HEK293T (cell line): ENCODE measurements around the gene LPO.

Source experiments
- CTCF ChIA-PET: fragments of 350-600 bp; formaldehyde crosslinking; extraction: SDS; loops from one replicate; lab custom pipeline; 2021; ENCODE audit warnings: antibody characterized with exemption, inconsistent platforms; lab: Yijun Ruan, JAX
- POLR2A ChIA-PET: fragments of 350-600 bp; formaldehyde crosslinking; extraction: SDS; loops from one replicate; lab custom pipeline; 2020; ENCODE audit warnings: antibody characterized with exemption, inconsistent platforms; lab: Yijun Ruan, JAX
- DNase-seq: peaks from one replicate; pipeline ENCODE4 v3.0.0; 2012; ENCODE audit warnings: mixed read lengths; ENCODE audit errors: extremely low spot score
- ARNT ChIP-seq: fragments of 450-650 bp; IDR thresholded peaks from 2 replicates; pipeline ENCODE4 v1.6.1; 2017; ENCODE audit warnings: mild to moderate bottlenecking
- BHLHE40 ChIP-seq: fragments of 450-650 bp; IDR thresholded peaks from 2 replicates; pipeline ENCODE4 v1.6.1; 2016; ENCODE audit warnings: mild to moderate bottlenecking, moderate library complexity, borderline replicate concordance
- CTBP1 ChIP-seq: fragments of 450-650 bp; IDR thresholded peaks from 2 replicates; pipeline ENCODE4 v1.6.1; 2016; ENCODE audit warnings: borderline replicate concordance
- ELF4 ChIP-seq: fragments of 450-650 bp; IDR thresholded peaks from 2 replicates; pipeline ENCODE4 v1.6.1; 2017; ENCODE audit warnings: antibody characterized with exemption
- FOXA1 ChIP-seq: fragments of 450-650 bp; IDR thresholded peaks from 2 replicates; pipeline ENCODE4 v1.6.1; 2016; ENCODE audit warnings: mild to moderate bottlenecking
- FOXK2 ChIP-seq: fragments of 450-650 bp; IDR thresholded peaks from 2 replicates; pipeline ENCODE4 v1.6.1; 2016; ENCODE audit warnings: mild to moderate bottlenecking
- FOXM1 ChIP-seq: fragments of 450-650 bp; IDR thresholded peaks from 2 replicates; pipeline ENCODE4 v1.6.1; 2017; ENCODE audit warnings: mild to moderate bottlenecking, borderline replicate concordance
- HDGF ChIP-seq: fragments of 450-650 bp; IDR thresholded peaks from 2 replicates; pipeline ENCODE4 v1.6.1; 2017; ENCODE audit warnings: antibody characterized with exemption, borderline replicate concordance
- L3MBTL2 ChIP-seq: fragments of 450-650 bp; conservative IDR thresholded peaks from 2 replicates; pipeline ENCODE4 v1.6.1; 2016; ENCODE audit warnings: mild to moderate bottlenecking
- LEF1 ChIP-seq: fragments of 450-650 bp; IDR thresholded peaks from 2 replicates; pipeline ENCODE4 v1.6.1; 2017; ENCODE audit warnings: mild to moderate bottlenecking, borderline replicate concordance
- NFRKB ChIP-seq: fragments of 450-650 bp; IDR thresholded peaks from 2 replicates; pipeline ENCODE4 v1.6.1; 2016; ENCODE audit warnings: mild to moderate bottlenecking, moderate library complexity
- SP1 ChIP-seq: fragments of 450-650 bp; IDR thresholded peaks from 2 replicates; pipeline ENCODE4 v1.6.1; 2017
- SUZ12 ChIP-seq: fragments of 450-650 bp; IDR thresholded peaks from 2 replicates; pipeline ENCODE4 v1.6.1; 2016; ENCODE audit warnings: mild to moderate bottlenecking
- TARDBP ChIP-seq: fragments of 450-650 bp; IDR thresholded peaks from 2 replicates; pipeline ENCODE4 v1.6.1; 2016
- ZNF384 ChIP-seq: fragments of 450-650 bp; IDR thresholded peaks from 2 replicates; pipeline ENCODE4 v1.6.1; 2016
- TF ChIP-seq, protein P1 (sequence below): fragments of 450-650 bp; IDR thresholded peaks from 2 replicates; pipeline ENCODE4 v1.6.1; 2016

Gene LPO

DNA sequence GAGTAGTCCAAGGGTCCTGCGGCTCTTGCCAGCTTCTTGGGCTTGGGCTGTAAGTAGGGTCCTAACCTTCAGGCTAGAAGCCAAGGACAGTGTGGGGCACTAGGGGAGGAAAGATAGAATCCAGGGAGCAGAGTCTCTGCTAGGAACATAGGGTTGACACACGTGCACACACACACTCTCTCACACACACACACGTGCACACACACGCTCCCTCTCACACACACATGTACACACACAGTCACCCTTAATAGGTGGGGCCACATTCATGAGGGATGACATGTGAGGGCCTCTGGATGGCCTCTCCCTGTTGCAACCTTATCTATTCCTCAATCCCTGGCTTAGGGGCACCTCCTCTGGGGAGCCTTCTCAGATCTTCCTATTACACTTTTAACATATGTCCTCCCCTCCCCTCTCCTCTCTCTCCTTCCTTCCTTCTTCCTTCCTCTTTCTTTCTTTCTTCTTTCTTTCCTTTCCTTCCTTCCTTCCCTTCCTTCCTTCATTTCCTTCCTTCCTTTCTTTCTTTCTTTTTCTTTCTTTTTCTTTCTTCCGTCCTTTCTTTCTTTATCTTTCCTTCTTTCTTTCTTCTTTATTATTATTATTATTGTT is 42.8 kb upstream of the LPO start:
- ChIA-PET POLR2A (interaction anchor here (1.0 kb wide), 1 partner anchor 156 kb away, joined by 3 read pairs; the partner anchor contains the start of gene SUPT4H1), CTCF (no interaction called here)
- TF ChIP-seq TARDBP = no peak
- no peak for TF ChIP-seq CTBP1
- TF ChIP-seq ARNT = no peak
- TF ChIP-seq NFRKB = no peak
- TF ChIP-seq SP1 = no peak
- no peak for TF ChIP-seq BHLHE40
- no peak for TF ChIP-seq LEF1
- TF ChIP-seq, protein P1, sequence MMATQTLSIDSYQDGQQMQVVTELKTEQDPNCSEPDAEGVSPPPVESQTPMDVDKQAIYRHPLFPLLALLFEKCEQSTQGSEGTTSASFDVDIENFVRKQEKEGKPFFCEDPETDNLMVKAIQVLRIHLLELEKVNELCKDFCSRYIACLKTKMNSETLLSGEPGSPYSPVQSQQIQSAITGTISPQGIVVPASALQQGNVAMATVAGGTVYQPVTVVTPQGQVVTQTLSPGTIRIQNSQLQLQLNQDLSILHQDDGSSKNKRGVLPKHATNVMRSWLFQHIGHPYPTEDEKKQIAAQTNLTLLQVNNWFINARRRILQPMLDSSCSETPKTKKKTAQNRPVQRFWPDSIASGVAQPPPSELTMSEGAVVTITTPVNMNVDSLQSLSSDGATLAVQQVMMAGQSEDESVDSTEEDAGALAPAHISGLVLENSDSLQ = no peak
- no peak for TF ChIP-seq FOXK2
- no peak for TF ChIP-seq L3MBTL2
- TF ChIP-seq ELF4 = no peak
- no peak for TF ChIP-seq ZNF384
- TF ChIP-seq FOXM1 = no peak
- no peak for TF ChIP-seq SUZ12
- no peak for TF ChIP-seq FOXA1
- TF ChIP-seq HDGF = no peak
- no peak for DNase-seq

DNA sequence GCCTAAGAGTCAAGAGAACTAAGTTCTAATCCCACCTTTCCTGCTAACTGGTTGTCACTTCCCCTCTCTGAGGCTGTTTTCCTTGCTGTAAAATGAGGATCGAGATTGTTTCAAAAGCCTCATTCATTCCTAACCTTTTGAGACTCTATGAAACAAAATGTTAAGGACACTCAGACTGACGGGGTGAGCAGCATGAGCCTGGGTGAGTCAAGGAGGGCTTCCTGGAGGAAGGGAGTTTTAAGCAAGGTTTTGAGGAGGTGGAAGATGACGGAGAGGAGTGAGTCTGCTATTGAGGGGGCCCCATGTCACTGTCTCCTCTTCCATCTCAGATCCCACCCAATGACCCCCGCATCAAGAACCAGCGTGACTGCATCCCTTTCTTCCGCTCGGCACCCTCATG is 41.8 kb upstream of the LPO start:
- no peak for DNase-seq
- TF ChIP-seq ZNF384 (no peak), HDGF (no peak), FOXK2 (no peak), SUZ12 (no peak), CTBP1 (no peak)
- CTCF ChIA-PET = interaction anchor here (0.6 kb wide), 1 partner anchor 75 kb away, joined by 3 read pairs; no protein-coding TSS in a partner anchor
- POLR2A ChIA-PET = interaction anchor here (1.0 kb wide), 1 partner anchor 155 kb away, joined by 3 read pairs; the partner anchor contains the start of gene SUPT4H1

DNA sequence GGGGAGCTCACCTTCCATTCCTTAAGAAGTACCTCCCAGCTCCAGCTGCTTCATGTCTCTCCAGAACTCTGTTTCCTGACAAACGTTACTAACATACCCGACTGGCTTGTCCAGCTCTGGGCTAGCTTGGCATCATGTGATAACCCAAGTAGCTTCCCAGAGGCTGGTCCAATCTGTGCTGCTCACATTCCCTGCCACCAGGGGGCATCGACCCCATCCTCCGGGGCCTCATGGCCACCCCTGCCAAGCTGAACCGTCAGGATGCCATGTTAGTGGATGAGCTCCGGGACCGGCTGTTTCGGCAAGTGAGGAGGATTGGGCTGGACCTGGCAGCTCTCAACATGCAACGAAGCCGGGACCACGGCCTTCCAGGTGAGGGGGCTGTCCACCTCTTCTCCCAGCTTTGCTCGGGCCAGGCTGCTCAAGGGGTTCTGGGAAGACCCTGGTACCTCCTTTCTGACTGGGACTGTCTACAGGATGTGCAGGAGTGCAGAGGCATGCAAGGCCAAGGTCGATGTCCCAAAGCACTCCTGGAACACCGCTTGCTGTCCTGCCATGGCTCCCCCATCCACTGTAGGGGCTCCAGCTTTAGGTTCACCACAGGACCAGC is 38.3 kb upstream of the LPO start:
- DNase-seq = peak; percentile 74
- ChIA-PET POLR2A (interaction anchor here (1.4 to 2.8 kb wide), 2 partner anchors 9 to 19 kb away, joined by 3 to 13 read pairs; partner anchors contain the start of gene MKS1), CTCF (interaction anchor here (0.7 to 2.5 kb wide), 11 partner anchors 9 to 117 kb away, joined by 3 to 15 read pairs (median 4); partner anchors contain the start of genes EPX and MKS1)
- no peak for TF ChIP-seq HDGF
- TF ChIP-seq L3MBTL2 = no peak; the same call in 1 of the 2 replicates
- no peak for TF ChIP-seq NFRKB
- no peak for TF ChIP-seq FOXA1
- no peak for TF ChIP-seq ELF4

DNA sequence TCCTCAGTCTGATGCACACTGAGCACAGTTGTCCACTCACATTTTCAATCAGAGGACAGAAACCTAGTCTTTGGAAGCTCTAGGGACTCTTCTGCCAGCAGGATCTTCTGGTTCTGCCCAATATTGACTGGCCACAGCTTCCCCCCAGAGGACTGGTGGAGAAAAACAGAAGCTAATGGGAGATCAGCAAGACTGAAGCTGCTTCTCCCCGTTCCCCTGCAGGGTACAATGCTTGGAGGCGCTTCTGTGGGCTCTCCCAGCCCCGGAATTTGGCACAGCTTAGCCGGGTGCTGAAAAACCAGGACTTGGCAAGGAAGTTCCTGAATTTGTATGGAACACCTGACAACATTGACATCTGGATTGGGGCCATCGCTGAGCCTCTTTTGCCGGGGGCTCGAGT is 35.5 kb upstream of the LPO start:
- DNase-seq = no peak
- CTCF ChIA-PET = interaction anchor here (0.7 kb wide), 1 partner anchor 9 kb away, joined by 3 read pairs; no protein-coding TSS in a partner anchor
- POLR2A ChIA-PET = no interaction called here
- TF ChIP-seq CTBP1 = no peak
- TF ChIP-seq SP1 = no peak

DNA sequence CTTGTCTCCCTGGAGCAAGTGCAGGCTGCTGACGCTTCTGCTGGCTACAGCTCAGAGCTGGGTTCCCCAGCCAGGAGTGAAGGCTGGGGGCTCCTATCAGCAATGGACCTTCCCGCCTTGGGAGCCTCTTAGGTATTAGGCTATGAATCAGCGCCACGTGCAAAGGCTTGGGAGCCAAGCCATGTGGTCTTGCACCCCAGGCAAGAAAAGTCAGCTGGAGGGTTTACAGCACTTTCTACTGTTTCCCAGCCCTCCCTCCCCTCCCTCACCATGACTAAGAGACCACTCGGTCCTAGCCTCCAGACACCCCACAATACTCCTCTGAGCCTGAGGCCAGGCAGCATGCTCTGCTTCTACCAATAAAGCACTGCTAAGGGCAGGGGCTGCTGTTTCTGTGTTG is 33.6 kb upstream of the LPO start:
- ChIA-PET CTCF (no interaction called here), POLR2A (no interaction called here)
- no peak for DNase-seq
- TF ChIP-seq ELF4 = no peak
- no peak for TF ChIP-seq NFRKB
- no peak for TF ChIP-seq BHLHE40
- no peak for TF ChIP-seq TARDBP
- TF ChIP-seq, protein P1 = no peak
- TF ChIP-seq FOXK2 = no peak
- TF ChIP-seq ARNT = no peak
- TF ChIP-seq FOXM1 = no peak
- TF ChIP-seq ZNF384 = no peak
- no peak for TF ChIP-seq L3MBTL2
- TF ChIP-seq LEF1 = no peak

DNA sequence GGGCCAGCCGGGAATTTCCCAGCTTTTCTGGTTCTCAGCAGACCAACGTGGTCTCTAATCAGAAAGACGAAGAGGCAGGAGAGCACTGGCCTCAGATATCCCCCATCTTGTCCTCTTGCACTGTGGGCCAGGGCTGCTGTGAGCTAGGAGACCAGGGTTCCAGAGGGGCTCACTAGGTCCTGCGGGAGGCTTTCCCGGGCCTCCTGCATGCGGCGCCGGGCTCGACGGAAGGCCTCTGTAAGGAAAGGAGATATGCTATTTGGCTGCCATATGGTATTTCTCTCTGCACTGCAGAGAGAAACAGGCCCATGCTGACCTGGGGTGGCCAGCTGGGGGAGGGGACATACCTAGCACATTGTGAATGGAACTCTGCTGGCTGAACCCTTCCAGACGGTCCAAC is 32.4 kb upstream of the LPO start:
- no peak for DNase-seq
- POLR2A ChIA-PET = no interaction called here
- CTCF ChIA-PET = interaction anchor here (0.6 kb wide), 1 partner anchor 15 kb away, joined by 3 read pairs; no protein-coding TSS in a partner anchor
- TF ChIP-seq SP1 (no peak), L3MBTL2 (no peak), LEF1 (no peak), NFRKB (no peak), ELF4 (no peak), TARDBP (no peak), SUZ12 (no peak), CTBP1 (no peak), FOXK2 (no peak)

DNA sequence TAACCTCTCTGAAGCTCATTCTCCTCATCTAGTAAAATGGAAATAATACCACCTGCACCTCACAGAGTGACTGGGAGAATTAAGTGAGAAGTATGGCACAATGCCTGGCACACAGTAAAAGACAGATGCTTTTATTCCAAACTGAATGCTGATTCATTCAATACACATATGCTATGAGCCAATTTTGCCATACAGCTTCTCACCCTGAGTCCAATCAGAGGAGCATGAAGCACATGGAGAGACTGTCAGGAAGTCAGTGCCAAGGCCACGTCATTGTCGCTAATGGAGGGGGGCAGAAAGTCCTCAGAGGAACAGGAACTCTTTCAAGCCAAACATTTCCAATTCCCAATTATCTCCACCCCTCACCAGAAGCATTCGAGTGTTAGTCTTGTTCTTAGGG is 30.9 kb upstream of the LPO start:
- CTCF ChIA-PET = no interaction called here
- POLR2A ChIA-PET = no interaction called here
- no peak for TF ChIP-seq NFRKB
- no peak for TF ChIP-seq FOXA1
- TF ChIP-seq ARNT = no peak
- TF ChIP-seq ZNF384 = no peak
- no peak for DNase-seq
